DMS 273 (cell line): Measurements from ENCODE around the gene XBP1.
"Not testable (repeated sequence)": the region's sequence is repeated elsewhere in the genome, so short reads cannot be mapped to it uniquely, and the experiment has no call there.

Source experiments
- DNase-seq: peaks from one replicate; lab custom pipeline; 2025; ENCODE audit not compliant: unreplicated experiment; lab: John Stamatoyannopoulos, UW

Gene XBP1

DNA sequence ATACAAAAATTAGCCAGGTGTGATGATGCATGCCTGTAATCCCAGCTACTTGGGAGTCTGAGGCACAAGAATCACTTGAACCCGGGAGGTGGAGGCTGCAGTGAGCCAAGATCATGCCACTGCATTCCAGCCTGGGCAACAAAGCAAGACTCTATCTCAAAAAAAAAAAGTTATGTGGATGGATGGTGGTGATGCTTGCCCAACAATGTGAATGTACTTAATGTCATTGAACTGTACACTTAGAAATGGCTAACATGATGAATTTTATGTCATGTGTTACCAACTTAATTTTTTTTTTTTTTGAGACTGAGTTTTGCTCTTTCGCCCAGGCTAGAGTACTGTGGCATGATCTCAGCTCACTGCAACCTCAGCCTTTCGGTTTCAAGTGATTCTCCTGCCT is 45.9 kb downstream of the XBP1 start:
- not testable (repeated sequence) for DNase-seq

DNA sequence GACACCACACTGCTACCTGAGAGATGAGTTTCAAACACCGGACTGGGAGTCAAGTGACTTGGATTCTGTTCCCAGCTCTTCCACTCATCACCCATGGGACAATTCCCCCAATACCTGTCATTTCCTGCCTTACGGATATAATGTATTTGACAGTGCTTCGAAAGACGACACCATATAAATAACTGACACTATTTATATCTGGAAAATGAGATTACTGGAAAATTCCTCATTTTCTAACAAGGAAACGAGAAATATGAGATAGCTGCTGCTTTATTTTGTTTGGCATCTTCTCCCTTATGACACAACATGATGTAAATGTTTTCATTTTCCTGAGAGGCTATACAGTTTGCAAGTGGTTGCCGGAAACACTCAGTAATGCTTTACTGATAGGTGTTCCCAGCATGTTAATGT is 49.9 kb downstream of the XBP1 start:
- DNase-seq = no peak
